NCI-H446 (cell line): ENCODE data around the gene SDF2L1.

Experiments used
- DNase-seq, 2 experiments: peaks; one replicate each; lab custom pipeline; 2025; lab: John Stamatoyannopoulos, UW

The SDF2L1 gene

GRCh38 chr22:21622011-21622918, 19.8 kb upstream of the SDF2L1 start:
- no peak for DNase-seq

- DNase-seq: peak; percentile 79 to 93
Measured at GRCh38 chr22:21622919-21623647, 19.0 kb upstream of the SDF2L1 start.

GRCh38 chr22:21623648-21623970, 18.5 kb upstream of the SDF2L1 start:
- DNase-seq: peak in 1 of 2 experiments; percentile 79

- peak in 1 of 2 experiments; percentile 51 for DNase-seq
Measured at GRCh38 chr22:21624120-21624879, 17.8 kb upstream of the SDF2L1 start.

- no peak for DNase-seq
Measured at GRCh38 chr22:21624880-21625791, 17.0 kb upstream of the SDF2L1 start.

GRCh38 chr22:21626073-21626734, 15.9 kb upstream of the SDF2L1 start:
- no peak for DNase-seq

- peak in 1 of 2 experiments; percentile 40 for DNase-seq
Measured at GRCh38 chr22:21626735-21627469, 15.2 kb upstream of the SDF2L1 start.

GRCh38 chr22:21628386-21629254, 13.5 kb upstream of the SDF2L1 start:
- no peak for DNase-seq

- peak; percentile 86 to 97 for DNase-seq
Measured at GRCh38 chr22:21629255-21630149, 12.6 kb upstream of the SDF2L1 start, which contains the start of gene YDJC. TSS of gene YDJC (minus strand) at chr22:21630022. CDS start at chr22:21630014, 8 bp downstream.

- no peak for DNase-seq
Measured at GRCh38 chr22:21631025-21631424, 11.1 kb upstream of the SDF2L1 start.

- DNase-seq: peak in 1 of 2 experiments; percentile 23
Measured at GRCh38 chr22:21632237-21632895, 9.7 kb upstream of the SDF2L1 start, which contains the start of gene CCDC116. TSS of gene CCDC116 (plus strand) at chr22:21632760. CDS start at chr22:21633182, 422 bp downstream.

GRCh38 chr22:21632931-21633330, 9.2 kb upstream of the SDF2L1 start:
- DNase-seq: no peak

- DNase-seq: no peak
Measured at GRCh38 chr22:21633481-21633880, 8.6 kb upstream of the SDF2L1 start.

GRCh38 chr22:21634081-21634480, 8.0 kb upstream of the SDF2L1 start:
- DNase-seq: no peak

GRCh38 chr22:21634844-21635243, 7.3 kb upstream of the SDF2L1 start:
- DNase-seq: no peak

- no peak for DNase-seq
Measured at GRCh38 chr22:21635771-21636510, 6.2 kb upstream of the SDF2L1 start.
